GM23338 (cell line): ENCODE data around the gene ZNF627. TPM values are rescaled to one million over a fixed set of nuclear protein-coding genes. Genes with fewer than 3 reads are reported as not detected.

Experiments
- ATAC-seq: fragments of 200-7000 bp; cut with Tn5 transposase; 3 replicates; pipeline ENCODE4 v1.9.1; 2020
- DNase-seq: peaks from one replicate; pipeline ENCODE4 v3.0.0-alpha.2; 2015; ENCODE audit warnings: low spot score
- H2AFZ ChIP-seq: fragments of 200-600 bp; sonication (generic); 2 replicates; pipeline ENCODE4 v1.8.0; 2016; ENCODE audit warnings: antibody characterized with exemption, mild to moderate bottlenecking, moderate library complexity
- H3F3A ChIP-seq: fragments of 200-600 bp; sonication (generic); replicated peaks from 2 replicates; pipeline ENCODE4 v1.8.0; 2017; ENCODE audit warnings: antibody characterized with exemption, mixed run types, low read depth
- H3K27ac ChIP-seq: fragments of 200-600 bp; sonication (generic); 2 replicates; pipeline ENCODE4 v1.6.1; 2016; ENCODE audit warnings: low read depth
- H3K27me3 ChIP-seq: fragments of 200-600 bp; sonication (generic); 2 replicates; pipeline ENCODE4 v1.8.0; 2016; ENCODE audit warnings: mild to moderate bottlenecking, mixed run types, moderate library complexity; ENCODE audit not compliant: insufficient read depth
- H3K36me3 ChIP-seq: fragments of 200-600 bp; sonication (generic); 2 replicates; pipeline ENCODE4 v1.8.0; 2016; ENCODE audit warnings: mild to moderate bottlenecking; ENCODE audit not compliant: insufficient read depth
- H3K4me1 ChIP-seq: fragments of 200-600 bp; sonication (generic); 2 replicates; pipeline ENCODE4 v1.8.0; 2016; ENCODE audit warnings: mild to moderate bottlenecking, moderate library complexity; ENCODE audit not compliant: insufficient read depth
- H3K4me2 ChIP-seq: fragments of 200-600 bp; sonication (generic); 2 replicates; pipeline ENCODE4 v1.7.1; 2017; ENCODE audit warnings: mixed run types
- H3K4me3 ChIP-seq: fragments of 200-600 bp; sonication (generic); 2 replicates; pipeline ENCODE4 v1.6.1; 2016; ENCODE audit warnings: mixed run types
- H3K79me2 ChIP-seq: fragments of 200-600 bp; sonication (generic); replicated peaks from 2 replicates; pipeline ENCODE4 v1.8.0; 2017; ENCODE audit warnings: mild to moderate bottlenecking; ENCODE audit not compliant: insufficient read depth
- H3K9me2 ChIP-seq: fragments of 200-600 bp; sonication (generic); 2 replicates; pipeline ENCODE4 v1.8.0; 2017; ENCODE audit not compliant: insufficient read depth
- H4K20me1 ChIP-seq: fragments of 200-600 bp; sonication (generic); replicated peaks from 2 replicates; pipeline ENCODE4 v1.8.0; 2017; ENCODE audit warnings: mild to moderate bottlenecking; ENCODE audit not compliant: insufficient read depth
- H3K27ac Mint-ChIP-seq: 2 replicates; pipeline ENCODE4 v1.8.0; 2020; ENCODE audit warnings: inconsistent platforms, mild to moderate bottlenecking, moderate library complexity, mixed read lengths
- H3K27me3 Mint-ChIP-seq: 3 replicates; pipeline ENCODE4 v1.8.0; 2022; ENCODE audit warnings: low read depth, mild to moderate bottlenecking, moderate library complexity, mixed read lengths, inconsistent platforms; ENCODE audit not compliant: insufficient read depth, poor library complexity
- H3K36me3 Mint-ChIP-seq: 3 replicates; pipeline ENCODE4 v1.8.0; 2021; ENCODE audit warnings: low read depth, mild to moderate bottlenecking, inconsistent platforms, moderate library complexity, mixed read lengths
- H3K4me1 Mint-ChIP-seq: 3 replicates; pipeline ENCODE4 v1.8.0; 2020; ENCODE audit warnings: mild to moderate bottlenecking, inconsistent platforms, mixed read lengths
- H3K4me3 Mint-ChIP-seq: 3 replicates; pipeline ENCODE4 v1.8.0; 2021; ENCODE audit warnings: moderate library complexity, mild to moderate bottlenecking, inconsistent platforms, mixed read lengths
- H3K9me3 Mint-ChIP-seq: 3 replicates; pipeline ENCODE4 v1.8.0; 2020; ENCODE audit warnings: moderate library complexity, mild to moderate bottlenecking, inconsistent platforms, mixed read lengths
- CREB1 ChIP-seq: fragments of 250-450 bp; sonication (Bioruptor Pico); IDR thresholded peaks from 2 replicates; pipeline ENCODE4 v1.5.0; 2020; ENCODE audit warnings: low read depth, mild to moderate bottlenecking, moderate library complexity
- ETS1 ChIP-seq: IDR thresholded peaks from 2 replicates; pipeline ENCODE4 v1.6.1; 2016; ENCODE audit warnings: antibody characterized with exemption
- JUNB ChIP-seq: IDR thresholded peaks from one replicate; pipeline ENCODE4 v1.6.1; 2016; ENCODE audit warnings: antibody characterized with exemption; ENCODE audit not compliant: unreplicated experiment
- POLR2AphosphoS5 ChIP-seq: IDR thresholded peaks from 2 replicates; pipeline ENCODE4 v1.6.1; 2016; ENCODE audit warnings: antibody characterized with exemption, low read depth
- STAT1 ChIP-seq: IDR thresholded peaks from one replicate; pipeline ENCODE4 v1.6.1; 2016; ENCODE audit warnings: antibody characterized with exemption; ENCODE audit not compliant: unreplicated experiment
- ZNF331 ChIP-seq: fragments of 250-450 bp; sonication (Bioruptor Pico); IDR thresholded peaks from 2 replicates; pipeline ENCODE4 v1.5.0; 2020; ENCODE audit warnings: low read depth, mild to moderate bottlenecking, moderate library complexity
- polyA plus RNA-seq: library from polyadenylated mRNA; unstranded; fragments of >200 nt; fragmentation: Nextera tagmentation; extraction: Ambion mirVana; gene quantifications from 2 replicates; pipeline ENCODE4 v1.2.1, GENCODE V29; 2016
- total RNA-seq: library from RNA; depleted of rRNA; stranded (reverse); fragments of >200 nt; shearing (Covaris generic); gene quantifications from 2 replicates; pipeline ENCODE4 v1.2.3, GENCODE V29; 2014
- TF ChIP-seq, protein P1 (sequence below): IDR thresholded peaks from one replicate; pipeline ENCODE4 v1.6.1; 2018; ENCODE audit warnings: antibody characterized with exemption; ENCODE audit not compliant: unreplicated experiment
- TF ChIP-seq, protein P2 (sequence below), 2 experiments: fragments of 200-600 bp in 1 of 2; sonication (generic) in 1 of 2; conservative IDR thresholded peaks; 2 replicates each; pipeline versions ENCODE4 v1.5.1 to v1.6.1; 2016 to 2017; ENCODE audit warnings: antibody characterized with exemption in 2 of 2, low read depth in 2 of 2, mild to moderate bottlenecking in 2 of 2, moderate library complexity in 1 of 2

The ZNF627 gene
- total and polyA plus RNA-seq, 2 experiments from 2014 or later, result 9.0 to 15.4 TPM

DNA sequence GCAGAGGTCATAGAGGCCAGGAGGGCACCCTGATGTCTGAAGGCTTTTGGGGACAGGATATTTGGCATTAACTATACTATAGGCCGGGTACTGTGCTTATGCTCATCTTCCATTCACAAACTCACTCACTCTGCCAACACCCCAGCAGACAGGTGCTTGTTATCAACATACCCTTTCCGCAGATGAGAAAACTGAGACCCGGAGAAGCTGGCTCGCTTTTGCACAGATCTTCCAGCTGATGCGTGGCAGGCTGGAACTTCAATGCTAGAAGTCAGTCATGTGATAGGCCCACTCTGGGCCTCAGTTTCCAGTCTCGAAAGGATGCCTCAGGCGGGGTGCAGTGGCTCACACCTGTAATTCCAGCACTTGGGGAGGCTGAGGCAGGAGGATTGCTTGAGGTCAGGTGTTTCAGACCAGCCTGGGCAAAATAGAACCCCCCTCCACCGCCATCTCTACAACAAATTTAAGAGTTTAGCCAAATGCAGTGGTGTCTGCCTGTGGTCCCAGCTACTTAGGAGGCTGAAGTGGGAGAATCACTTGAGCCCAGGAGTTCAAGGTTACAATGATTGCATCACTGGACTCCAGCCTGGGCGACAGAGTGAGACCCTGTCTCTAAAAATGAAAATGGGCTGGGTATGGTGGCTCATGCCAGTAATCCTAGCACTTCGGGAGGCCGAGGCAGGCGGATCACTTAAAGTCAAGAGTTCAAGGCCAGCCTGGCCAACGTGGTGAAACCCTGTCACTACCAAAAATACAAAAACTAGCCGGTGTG lies 49.2 kb upstream of the ZNF627 start (continued):
- TF ChIP-seq, protein P1, sequence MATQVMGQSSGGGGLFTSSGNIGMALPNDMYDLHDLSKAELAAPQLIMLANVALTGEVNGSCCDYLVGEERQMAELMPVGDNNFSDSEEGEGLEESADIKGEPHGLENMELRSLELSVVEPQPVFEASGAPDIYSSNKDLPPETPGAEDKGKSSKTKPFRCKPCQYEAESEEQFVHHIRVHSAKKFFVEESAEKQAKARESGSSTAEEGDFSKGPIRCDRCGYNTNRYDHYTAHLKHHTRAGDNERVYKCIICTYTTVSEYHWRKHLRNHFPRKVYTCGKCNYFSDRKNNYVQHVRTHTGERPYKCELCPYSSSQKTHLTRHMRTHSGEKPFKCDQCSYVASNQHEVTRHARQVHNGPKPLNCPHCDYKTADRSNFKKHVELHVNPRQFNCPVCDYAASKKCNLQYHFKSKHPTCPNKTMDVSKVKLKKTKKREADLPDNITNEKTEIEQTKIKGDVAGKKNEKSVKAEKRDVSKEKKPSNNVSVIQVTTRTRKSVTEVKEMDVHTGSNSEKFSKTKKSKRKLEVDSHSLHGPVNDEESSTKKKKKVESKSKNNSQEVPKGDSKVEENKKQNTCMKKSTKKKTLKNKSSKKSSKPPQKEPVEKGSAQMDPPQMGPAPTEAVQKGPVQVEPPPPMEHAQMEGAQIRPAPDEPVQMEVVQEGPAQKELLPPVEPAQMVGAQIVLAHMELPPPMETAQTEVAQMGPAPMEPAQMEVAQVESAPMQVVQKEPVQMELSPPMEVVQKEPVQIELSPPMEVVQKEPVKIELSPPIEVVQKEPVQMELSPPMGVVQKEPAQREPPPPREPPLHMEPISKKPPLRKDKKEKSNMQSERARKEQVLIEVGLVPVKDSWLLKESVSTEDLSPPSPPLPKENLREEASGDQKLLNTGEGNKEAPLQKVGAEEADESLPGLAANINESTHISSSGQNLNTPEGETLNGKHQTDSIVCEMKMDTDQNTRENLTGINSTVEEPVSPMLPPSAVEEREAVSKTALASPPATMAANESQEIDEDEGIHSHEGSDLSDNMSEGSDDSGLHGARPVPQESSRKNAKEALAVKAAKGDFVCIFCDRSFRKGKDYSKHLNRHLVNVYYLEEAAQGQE, result no peak
- TF ChIP-seq CREB1 (CRISPR knock-in tag) (no peak), POLR2AphosphoS5 (no peak)

- no peaks in the 10 kb centered on the region for H3K36me3 ChIP-seq
- no peaks in the 10 kb centered on the region for H3K79me2 ChIP-seq
- H3K4me3 Mint-ChIP-seq, result no peak overlapping the region
- no peaks in the 10 kb centered on the region for H3K9me2 ChIP-seq
- peaks cover 21% of the 10 kb centered on the region for H3K36me3 Mint-ChIP-seq
- H3K4me1 ChIP-seq, result no peaks in the 10 kb centered on the region
- H3K27ac ChIP-seq, result no peak overlapping the region
- H3K4me2 ChIP-seq, result no peak overlapping the region
- no peak overlapping the region for H3K27ac Mint-ChIP-seq
- no peaks in the 10 kb centered on the region for H3F3A ChIP-seq
- no peak overlapping the region for H3K4me3 ChIP-seq
- H2AFZ ChIP-seq, result no peak overlapping the region
- DNase-seq (no peak), ATAC-seq (no peak)
- no peaks in the 10 kb centered on the region for H4K20me1 ChIP-seq
- no peaks in the 10 kb centered on the region for H3K27me3 ChIP-seq
- H3K27me3 Mint-ChIP-seq, result peaks cover 8% of the 10 kb centered on the region
- H3K4me1 Mint-ChIP-seq, result no peaks in the 10 kb centered on the region
- H3K9me3 Mint-ChIP-seq, result no peaks in the 10 kb centered on the region
- TF ChIP-seq CREB1 (CRISPR knock-in tag) (no peak), ETS1 (no peak), STAT1 (no peak), ZNF331 (CRISPR knock-in tag) (no peak), POLR2AphosphoS5 (no peak), JUNB (no peak)
- TF ChIP-seq, protein P1, result no peak
- TF ChIP-seq, protein P2, sequence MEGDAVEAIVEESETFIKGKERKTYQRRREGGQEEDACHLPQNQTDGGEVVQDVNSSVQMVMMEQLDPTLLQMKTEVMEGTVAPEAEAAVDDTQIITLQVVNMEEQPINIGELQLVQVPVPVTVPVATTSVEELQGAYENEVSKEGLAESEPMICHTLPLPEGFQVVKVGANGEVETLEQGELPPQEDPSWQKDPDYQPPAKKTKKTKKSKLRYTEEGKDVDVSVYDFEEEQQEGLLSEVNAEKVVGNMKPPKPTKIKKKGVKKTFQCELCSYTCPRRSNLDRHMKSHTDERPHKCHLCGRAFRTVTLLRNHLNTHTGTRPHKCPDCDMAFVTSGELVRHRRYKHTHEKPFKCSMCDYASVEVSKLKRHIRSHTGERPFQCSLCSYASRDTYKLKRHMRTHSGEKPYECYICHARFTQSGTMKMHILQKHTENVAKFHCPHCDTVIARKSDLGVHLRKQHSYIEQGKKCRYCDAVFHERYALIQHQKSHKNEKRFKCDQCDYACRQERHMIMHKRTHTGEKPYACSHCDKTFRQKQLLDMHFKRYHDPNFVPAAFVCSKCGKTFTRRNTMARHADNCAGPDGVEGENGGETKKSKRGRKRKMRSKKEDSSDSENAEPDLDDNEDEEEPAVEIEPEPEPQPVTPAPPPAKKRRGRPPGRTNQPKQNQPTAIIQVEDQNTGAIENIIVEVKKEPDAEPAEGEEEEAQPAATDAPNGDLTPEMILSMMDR (conservative IDR thresholded peaks at IDR 0.05; ENCODE audit: low read depth in 2 of 2), result no peak
Observed at GRCh38 chr19:11549386-11549953, 47.8 kb upstream of the ZNF627 start.
